ENCODE results near the gene FAF1.
"Not testable (repeated sequence)": the region's sequence is repeated elsewhere in the genome, so short reads cannot be mapped to it uniquely, and the experiment has no call there.

DNA sequence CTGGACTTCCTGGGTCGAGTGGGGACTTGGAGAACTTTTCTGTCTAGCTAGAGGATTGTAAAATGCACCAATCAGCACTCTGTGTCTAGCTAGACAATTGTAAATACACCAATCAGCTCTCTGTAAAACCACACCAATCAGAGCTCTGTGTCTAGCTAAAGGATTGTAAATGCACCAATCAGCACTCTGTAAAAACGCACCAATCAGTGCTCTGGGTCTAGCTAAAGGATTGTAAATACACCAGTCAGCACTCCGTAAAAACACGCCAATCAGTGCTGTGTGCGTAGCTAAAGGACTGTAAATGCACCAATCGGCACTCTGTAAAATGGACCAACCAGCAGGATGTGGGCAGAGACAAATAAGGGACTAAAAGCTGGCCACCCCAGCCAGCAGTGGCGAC lies 243.6 kb downstream of the FAF1 start:
- TF ChIP-seq, protein P1, sequence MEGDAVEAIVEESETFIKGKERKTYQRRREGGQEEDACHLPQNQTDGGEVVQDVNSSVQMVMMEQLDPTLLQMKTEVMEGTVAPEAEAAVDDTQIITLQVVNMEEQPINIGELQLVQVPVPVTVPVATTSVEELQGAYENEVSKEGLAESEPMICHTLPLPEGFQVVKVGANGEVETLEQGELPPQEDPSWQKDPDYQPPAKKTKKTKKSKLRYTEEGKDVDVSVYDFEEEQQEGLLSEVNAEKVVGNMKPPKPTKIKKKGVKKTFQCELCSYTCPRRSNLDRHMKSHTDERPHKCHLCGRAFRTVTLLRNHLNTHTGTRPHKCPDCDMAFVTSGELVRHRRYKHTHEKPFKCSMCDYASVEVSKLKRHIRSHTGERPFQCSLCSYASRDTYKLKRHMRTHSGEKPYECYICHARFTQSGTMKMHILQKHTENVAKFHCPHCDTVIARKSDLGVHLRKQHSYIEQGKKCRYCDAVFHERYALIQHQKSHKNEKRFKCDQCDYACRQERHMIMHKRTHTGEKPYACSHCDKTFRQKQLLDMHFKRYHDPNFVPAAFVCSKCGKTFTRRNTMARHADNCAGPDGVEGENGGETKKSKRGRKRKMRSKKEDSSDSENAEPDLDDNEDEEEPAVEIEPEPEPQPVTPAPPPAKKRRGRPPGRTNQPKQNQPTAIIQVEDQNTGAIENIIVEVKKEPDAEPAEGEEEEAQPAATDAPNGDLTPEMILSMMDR (conservative IDR thresholded peaks at IDR 0.05; ENCODE audit: low read length), result not testable (repeated sequence)
- not testable (repeated sequence) for TF ChIP-seq EZH2phosphoT487 (IDR thresholded peaks at IDR 0.05; ENCODE audit: borderline replicate concordance, low read depth, low read length)

All from OCI-LY7 (cell line).